Neural progenitor cell (in vitro differentiated cells): ENCODE results near the gene PPFIA4. TPM values are rescaled to one million over a fixed set of nuclear protein-coding genes. Genes with fewer than 3 reads are reported as not detected.
A peak's percentile ranks its signal among the peaks of the same experiment; 100 is the strongest.

ENCODE experiments used
- DNase-seq: peaks from one replicate; pipeline ENCODE4 v3.0.0-alpha.2; 2016; ENCODE audit warnings: low spot score
- H2AFZ ChIP-seq: fragments of 200-600 bp; sonication (generic); replicated peaks from 2 replicates; pipeline ENCODE4 v1.6.1; 2016; ENCODE audit warnings: antibody characterized with exemption
- H3F3A ChIP-seq: fragments of 200-600 bp; sonication (generic); 2 replicates; pipeline ENCODE4 v1.6.1; 2016; ENCODE audit warnings: antibody characterized with exemption, low read depth
- H3K27ac ChIP-seq: fragments of 200-600 bp; sonication (generic); 2 replicates; pipeline ENCODE4 v1.5.1; 2016; ENCODE audit warnings: mild to moderate bottlenecking
- H3K27me3 ChIP-seq: fragments of 200-600 bp; sonication (generic); 2 replicates; pipeline ENCODE4 v1.6.1; 2016; ENCODE audit warnings: mild to moderate bottlenecking, moderate library complexity
- H3K36me3 ChIP-seq: fragments of 200-600 bp; sonication (generic); 2 replicates; pipeline ENCODE4 v1.5.1; 2016
- H3K4me1 ChIP-seq: fragments of 200-600 bp; sonication (generic); 2 replicates; pipeline ENCODE4 v1.6.1; 2016; ENCODE audit warnings: mixed run types
- H3K4me2 ChIP-seq: fragments of 200-600 bp; sonication (generic); 2 replicates; pipeline ENCODE4 v1.6.1; 2016
- H3K4me3 ChIP-seq: fragments of 200-600 bp; sonication (generic); 2 replicates; pipeline ENCODE4 v1.5.1; 2016
- H3K79me2 ChIP-seq: fragments of 200-600 bp; sonication (generic); 2 replicates; pipeline ENCODE4 v1.6.1; 2016; ENCODE audit warnings: low read depth
- H3K9ac ChIP-seq: fragments of 200-600 bp; sonication (generic); 2 replicates; pipeline ENCODE4 v1.6.1; 2016
- H3K9me3 ChIP-seq: fragments of 200-600 bp; sonication (generic); 2 replicates; pipeline ENCODE4 v1.5.1; 2016; ENCODE audit warnings: low read depth
- H4K20me1 ChIP-seq: fragments of 200-600 bp; sonication (generic); 2 replicates; pipeline ENCODE4 v1.6.1; 2016; ENCODE audit warnings: low read depth
- H3K27ac Mint-ChIP-seq: 3 replicates; pipeline ENCODE4 v1.8.0; 2021; ENCODE audit warnings: mixed read lengths
- H3K27me3 Mint-ChIP-seq: 2 replicates; pipeline ENCODE4 v1.8.0; 2022; ENCODE audit warnings: low read depth, mild to moderate bottlenecking, inconsistent platforms, moderate library complexity, mixed read lengths; ENCODE audit not compliant: insufficient read depth
- H3K36me3 Mint-ChIP-seq: 3 replicates; pipeline ENCODE4 v1.8.0; 2021; ENCODE audit warnings: mixed read lengths
- H3K4me1 Mint-ChIP-seq: 3 replicates; pipeline ENCODE4 v1.8.0; 2021; ENCODE audit warnings: mixed read lengths
- H3K4me3 Mint-ChIP-seq: 3 replicates; pipeline ENCODE4 v1.8.0; 2021; ENCODE audit warnings: mild to moderate bottlenecking, moderate library complexity, mixed read lengths
- H3K9me3 Mint-ChIP-seq: 3 replicates; pipeline ENCODE4 v1.8.0; 2020; ENCODE audit warnings: mixed read lengths
- EZH2 ChIP-seq: fragments of 200-600 bp; sonication (generic); IDR thresholded peaks from 2 replicates; pipeline ENCODE4 v1.6.1; 2017; ENCODE audit warnings: antibody characterized with exemption, mild to moderate bottlenecking, moderate library complexity
- EZH2phosphoT487 ChIP-seq: fragments of 200-600 bp; sonication (generic); IDR thresholded peaks from 2 replicates; pipeline ENCODE4 v1.6.1; 2017; ENCODE audit warnings: antibody characterized with exemption
- total RNA-seq: library from RNA; depleted of rRNA; stranded (reverse); fragments of >200 nt; gene quantifications from 2 replicates; pipeline ENCODE4 v1.2.3, GENCODE V29; 2015; ENCODE audit warnings: low replicate concordance
- TF ChIP-seq, protein P1 (sequence below): fragments of 200-600 bp; sonication (generic); IDR thresholded peaks from 2 replicates; pipeline ENCODE4 v1.5.1; 2017; ENCODE audit warnings: antibody characterized with exemption, mild to moderate bottlenecking

Gene PPFIA4
- total RNA-seq, 1 donor from 2014 or later = 23.5 TPM

- Mint-ChIP-seq H3K27ac (peak overlapping the region; percentile 19), H3K27me3 (peaks cover 5% of the 10 kb centered on the region), H3K4me1 (peaks cover 24% of the 10 kb centered on the region), H3K36me3 (peaks cover 20% of the 10 kb centered on the region), H3K9me3 (no peaks in the 10 kb centered on the region), H3K4me3 (no peak overlapping the region)
- TF ChIP-seq EZH2phosphoT487 (no peak), EZH2 (no peak)
- TF ChIP-seq, protein P1, sequence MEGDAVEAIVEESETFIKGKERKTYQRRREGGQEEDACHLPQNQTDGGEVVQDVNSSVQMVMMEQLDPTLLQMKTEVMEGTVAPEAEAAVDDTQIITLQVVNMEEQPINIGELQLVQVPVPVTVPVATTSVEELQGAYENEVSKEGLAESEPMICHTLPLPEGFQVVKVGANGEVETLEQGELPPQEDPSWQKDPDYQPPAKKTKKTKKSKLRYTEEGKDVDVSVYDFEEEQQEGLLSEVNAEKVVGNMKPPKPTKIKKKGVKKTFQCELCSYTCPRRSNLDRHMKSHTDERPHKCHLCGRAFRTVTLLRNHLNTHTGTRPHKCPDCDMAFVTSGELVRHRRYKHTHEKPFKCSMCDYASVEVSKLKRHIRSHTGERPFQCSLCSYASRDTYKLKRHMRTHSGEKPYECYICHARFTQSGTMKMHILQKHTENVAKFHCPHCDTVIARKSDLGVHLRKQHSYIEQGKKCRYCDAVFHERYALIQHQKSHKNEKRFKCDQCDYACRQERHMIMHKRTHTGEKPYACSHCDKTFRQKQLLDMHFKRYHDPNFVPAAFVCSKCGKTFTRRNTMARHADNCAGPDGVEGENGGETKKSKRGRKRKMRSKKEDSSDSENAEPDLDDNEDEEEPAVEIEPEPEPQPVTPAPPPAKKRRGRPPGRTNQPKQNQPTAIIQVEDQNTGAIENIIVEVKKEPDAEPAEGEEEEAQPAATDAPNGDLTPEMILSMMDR = no peak
- Histone ChIP-seq H3K4me3 (no peak overlapping the region), H3K27me3 (no peaks in the 10 kb centered on the region), H3K79me2 (no peaks in the 10 kb centered on the region), H3K4me2 (no peak overlapping the region), H3K9ac (no peak overlapping the region), H3K4me1 (peaks cover 6% of the 10 kb centered on the region), H3K27ac (no peak overlapping the region), H4K20me1 (no peaks in the 10 kb centered on the region), H3K36me3 (no peaks in the 10 kb centered on the region), H3K9me3 (no peaks in the 10 kb centered on the region), H3F3A (no peaks in the 10 kb centered on the region), H2AFZ (no peak overlapping the region)
- no peak for DNase-seq
Measured at GRCh38 chr1:203045336-203045735, 19.0 kb downstream of the PPFIA4 start.

- no peak for DNase-seq
- H3K27ac Mint-ChIP-seq = peak overlapping the region; percentile 19
- Histone ChIP-seq H3K4me2 (no peak overlapping the region), H3K79me2 (no peaks in the 10 kb centered on the region), H3K9me3 (no peaks in the 10 kb centered on the region), H3K4me1 (peaks cover 6% of the 10 kb centered on the region), H3K9ac (no peak overlapping the region), H2AFZ (no peak overlapping the region), H3K27ac (no peak overlapping the region), H4K20me1 (no peaks in the 10 kb centered on the region), H3F3A (no peaks in the 10 kb centered on the region), H3K4me3 (no peak overlapping the region), H3K36me3 (no peaks in the 10 kb centered on the region), H3K27me3 (no peaks in the 10 kb centered on the region)
- H3K9me3 Mint-ChIP-seq = no peaks in the 10 kb centered on the region
- peaks cover 5% of the 10 kb centered on the region for H3K27me3 Mint-ChIP-seq
- H3K4me1 Mint-ChIP-seq = peaks cover 22% of the 10 kb centered on the region
- peaks cover 21% of the 10 kb centered on the region for H3K36me3 Mint-ChIP-seq
- H3K4me3 Mint-ChIP-seq = no peak overlapping the region
- TF ChIP-seq EZH2 (no peak), EZH2phosphoT487 (no peak)
- TF ChIP-seq, protein P1 = no peak
Measured at GRCh38 chr1:203045821-203046594, 19.7 kb downstream of the PPFIA4 start.

GRCh38 chr1:203046984-203047630 lies 20.8 kb downstream of the PPFIA4 start:
- no peaks in the 10 kb centered on the region for H3K36me3 ChIP-seq
- peaks cover 28% of the 10 kb centered on the region for H3K4me1 Mint-ChIP-seq
- DNase-seq = no peak
- peaks cover 6% of the 10 kb centered on the region for H3K4me1 ChIP-seq
- no peak overlapping the region for H3K4me3 ChIP-seq
- H3K4me3 Mint-ChIP-seq = no peak overlapping the region
- no peaks in the 10 kb centered on the region for H3K9me3 Mint-ChIP-seq
- H3K4me2 ChIP-seq = no peak overlapping the region
- no peak overlapping the region for H3K27ac Mint-ChIP-seq
- no peak overlapping the region for H2AFZ ChIP-seq
- no peak overlapping the region for H3K27ac ChIP-seq
- peaks cover 5% of the 10 kb centered on the region for H3K27me3 Mint-ChIP-seq
- peaks cover 24% of the 10 kb centered on the region for H3K36me3 Mint-ChIP-seq
- TF ChIP-seq, protein P1 = no peak
- TF ChIP-seq EZH2 = no peak
- no peak for TF ChIP-seq EZH2phosphoT487
- H3K9me3 ChIP-seq = no peaks in the 10 kb centered on the region
- no peaks in the 10 kb centered on the region for H3F3A ChIP-seq
- H3K27me3 ChIP-seq = no peaks in the 10 kb centered on the region
- no peak overlapping the region for H3K9ac ChIP-seq
- H3K79me2 ChIP-seq = no peaks in the 10 kb centered on the region
- no peaks in the 10 kb centered on the region for H4K20me1 ChIP-seq
